Measurements from ENCODE around the gene TRABD.

Gene TRABD

GRCh38 chr22:50174382-50175190, 11.1 kb upstream of the TRABD start:
- no peak for ATAC-seq

DNA sequence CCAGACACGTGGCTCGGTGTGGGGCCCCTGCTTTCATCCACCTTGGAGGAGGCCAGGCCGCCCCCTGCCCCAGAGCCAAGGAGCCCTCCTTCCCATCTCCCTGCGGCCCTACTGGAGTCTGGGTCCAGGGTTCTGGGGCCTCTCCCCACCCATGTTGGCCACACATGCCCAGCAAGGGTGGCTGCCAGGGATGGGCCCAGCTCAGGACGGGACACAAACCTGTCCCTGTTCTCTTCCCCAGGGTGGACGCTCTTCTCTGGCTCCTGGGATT, 10.6 kb upstream of the TRABD start:
- no peak for ATAC-seq

GRCh38 chr22:50175921-50176849, 9.5 kb upstream of the TRABD start:
- no peak for ATAC-seq

- ATAC-seq: no peak
Measured at GRCh38 chr22:50176850-50177536, 8.7 kb upstream of the TRABD start.

- ATAC-seq: no peak
Measured at GRCh38 chr22:50177537-50178470, 7.9 kb upstream of the TRABD start.

- no peak for ATAC-seq
Measured at GRCh38 chr22:50178471-50178864, 7.2 kb upstream of the TRABD start.

DNA sequence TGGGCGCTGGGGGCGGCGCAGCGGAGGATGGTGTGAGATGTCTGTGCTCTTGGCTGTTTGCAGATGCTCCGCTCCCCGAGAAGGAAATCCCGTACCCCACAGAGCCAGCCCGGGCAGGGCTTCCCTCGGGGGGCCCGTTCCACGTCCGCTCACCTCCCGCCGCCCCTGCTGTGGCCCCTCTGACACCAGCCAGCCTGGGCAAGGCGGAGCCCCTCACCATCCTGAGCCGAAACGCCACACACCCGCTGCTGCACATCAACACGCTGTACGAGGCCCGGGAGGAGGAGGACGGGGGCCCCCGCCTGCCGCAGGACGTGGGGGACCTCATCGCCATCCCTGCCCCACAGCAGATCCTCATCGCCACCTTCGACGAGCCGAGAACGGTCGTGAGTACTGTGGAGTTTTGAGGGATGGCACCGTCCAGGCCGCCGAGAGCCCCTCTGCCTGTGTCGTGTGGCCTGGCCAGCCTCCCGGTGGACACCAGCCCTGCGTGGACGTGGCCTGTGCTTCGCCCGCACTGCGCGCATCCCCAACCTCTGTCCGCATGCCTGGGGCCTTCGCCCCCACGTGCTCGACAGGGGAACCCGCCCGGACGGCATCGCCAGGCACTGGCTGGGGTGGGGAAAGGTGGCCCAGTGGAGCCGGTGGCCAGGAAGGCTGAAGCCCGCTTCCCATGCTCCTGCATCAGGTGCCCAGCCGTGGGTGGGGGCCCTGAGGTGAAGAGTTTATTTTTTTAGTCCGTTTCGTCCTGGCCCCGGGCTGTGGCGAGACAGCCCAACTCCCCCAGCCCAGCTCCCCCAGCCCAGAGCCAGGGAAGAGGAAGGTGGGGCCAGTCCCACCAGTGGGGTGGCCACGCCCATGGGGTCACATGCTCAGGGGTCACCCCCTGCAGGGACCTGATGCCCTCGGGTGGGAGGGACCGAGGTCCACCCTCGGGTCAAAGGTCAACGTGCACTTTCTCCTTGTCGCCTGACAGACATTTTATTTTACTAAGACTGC, 6.5 kb upstream of the TRABD start:
- ATAC-seq: no peak

DNA sequence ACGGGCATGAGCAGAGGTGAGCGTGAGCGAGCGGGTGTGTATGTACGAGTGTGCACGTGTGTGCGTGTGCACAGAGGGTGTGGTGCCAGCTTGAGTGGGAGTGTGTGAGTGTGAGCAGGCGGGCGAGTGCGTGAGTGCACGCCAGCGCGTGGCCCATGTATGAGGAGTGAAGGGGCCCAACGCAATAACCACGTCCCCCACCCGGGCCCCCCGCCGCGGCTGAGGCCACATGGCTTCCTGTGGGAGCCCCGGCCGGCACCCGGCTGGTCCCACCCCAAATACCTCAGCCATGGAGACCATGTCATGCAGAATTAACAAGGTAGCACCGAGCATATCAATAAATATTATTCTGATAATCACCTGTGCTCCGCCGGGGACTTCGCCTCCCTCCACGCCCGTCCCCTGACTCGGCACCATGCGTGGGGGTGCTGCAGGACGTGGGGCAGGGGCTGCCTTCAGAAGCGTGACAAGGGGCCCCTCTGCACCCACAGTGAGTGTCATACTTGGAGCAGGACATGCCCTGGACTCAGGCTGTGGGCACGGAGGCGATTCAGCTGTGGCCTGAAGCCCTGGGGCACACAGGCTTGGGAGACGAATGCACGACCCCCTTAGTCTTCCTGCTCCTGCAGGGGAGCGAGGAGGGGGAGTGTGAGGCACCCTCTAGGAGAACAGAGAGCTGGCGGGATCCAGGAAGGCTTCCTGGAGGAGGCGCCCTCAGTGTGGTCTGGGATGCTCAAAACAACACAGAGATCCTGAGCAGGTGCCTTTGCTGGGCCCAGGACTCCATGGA, 5.6 kb upstream of the TRABD start:
- no peak for ATAC-seq

DNA sequence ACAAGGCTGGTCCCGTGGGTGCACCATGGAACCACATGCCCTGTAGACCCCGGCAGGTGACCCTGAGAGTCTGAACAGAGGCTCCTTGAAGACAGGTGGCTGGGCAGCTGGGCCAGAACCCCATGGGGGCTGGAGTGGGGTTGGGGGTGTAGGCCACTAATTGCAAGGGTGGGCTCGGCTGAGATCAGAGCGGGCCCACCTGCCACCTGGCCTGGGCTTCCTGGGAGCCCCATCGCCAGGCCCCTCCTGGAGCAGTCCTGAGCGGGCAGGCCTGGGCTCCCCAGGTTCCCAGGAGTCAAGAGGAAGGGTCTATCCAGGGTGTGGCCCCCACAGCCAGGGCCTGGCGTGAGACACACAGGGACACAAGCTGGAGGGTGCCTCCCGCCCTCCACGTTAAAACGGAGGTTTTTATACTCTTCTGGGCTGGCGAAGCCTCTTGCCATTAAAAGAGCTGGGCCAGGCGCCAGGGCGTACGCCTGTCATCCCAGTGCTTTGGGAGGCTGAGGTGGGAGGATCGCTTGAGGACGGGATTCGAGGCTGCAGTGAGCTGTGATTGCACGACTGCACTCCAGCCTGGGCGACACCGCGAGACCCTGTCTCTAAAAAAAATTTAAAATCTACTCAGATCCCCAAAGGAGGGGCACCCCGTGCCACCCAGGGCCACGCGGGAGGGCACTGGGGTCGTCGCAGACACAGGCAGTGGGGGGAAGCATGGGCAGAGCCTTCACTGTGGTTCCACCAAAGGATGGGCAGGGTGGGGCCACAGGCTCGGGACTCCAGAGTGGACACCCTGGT, 4.8 kb upstream of the TRABD start:
- no peak for ATAC-seq

GRCh38 chr22:50182176-50183081, 3.3 kb upstream of the TRABD start:
- no peak for ATAC-seq

DNA sequence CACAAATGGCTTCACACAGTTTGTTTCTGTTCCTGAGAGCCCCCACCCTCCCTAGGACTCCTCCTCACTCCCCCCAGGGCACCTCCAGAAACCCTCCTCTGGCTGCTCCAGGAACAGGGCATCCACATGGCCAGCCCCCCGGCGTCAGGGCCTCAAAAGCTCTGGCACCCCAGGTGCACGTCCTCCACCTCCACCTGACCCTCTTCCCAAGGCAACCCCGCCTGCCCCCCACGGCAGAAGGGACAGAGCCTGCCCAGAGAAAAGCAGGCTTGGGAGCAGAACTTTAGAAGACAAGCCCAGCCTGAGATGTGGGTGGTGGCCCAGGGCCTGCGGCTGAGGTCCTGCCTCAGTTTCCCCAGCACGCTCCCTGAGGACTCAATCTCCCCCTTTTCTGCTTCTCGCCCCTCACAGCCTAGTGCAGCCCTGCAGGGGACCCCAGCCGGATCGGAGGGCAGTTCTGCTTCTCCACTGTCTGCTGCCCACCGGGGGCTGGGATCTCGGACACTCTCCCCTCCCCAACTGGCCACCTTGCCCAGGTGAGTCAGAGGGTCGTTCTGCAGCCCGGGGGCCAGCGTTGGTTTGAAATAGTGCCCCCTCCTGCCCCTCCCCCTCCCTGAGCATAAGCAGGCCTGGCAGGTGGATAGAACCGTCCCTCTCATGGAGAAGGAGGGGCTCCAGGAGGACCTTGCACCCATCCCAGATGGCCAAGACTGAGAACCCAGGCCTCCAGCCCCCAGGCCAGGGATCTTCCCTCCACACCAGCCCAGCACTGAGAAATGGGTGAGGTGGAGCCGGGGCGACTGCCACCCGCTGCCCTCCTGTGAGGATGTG, 2.4 kb upstream of the TRABD start:
- no peak for ATAC-seq

DNA sequence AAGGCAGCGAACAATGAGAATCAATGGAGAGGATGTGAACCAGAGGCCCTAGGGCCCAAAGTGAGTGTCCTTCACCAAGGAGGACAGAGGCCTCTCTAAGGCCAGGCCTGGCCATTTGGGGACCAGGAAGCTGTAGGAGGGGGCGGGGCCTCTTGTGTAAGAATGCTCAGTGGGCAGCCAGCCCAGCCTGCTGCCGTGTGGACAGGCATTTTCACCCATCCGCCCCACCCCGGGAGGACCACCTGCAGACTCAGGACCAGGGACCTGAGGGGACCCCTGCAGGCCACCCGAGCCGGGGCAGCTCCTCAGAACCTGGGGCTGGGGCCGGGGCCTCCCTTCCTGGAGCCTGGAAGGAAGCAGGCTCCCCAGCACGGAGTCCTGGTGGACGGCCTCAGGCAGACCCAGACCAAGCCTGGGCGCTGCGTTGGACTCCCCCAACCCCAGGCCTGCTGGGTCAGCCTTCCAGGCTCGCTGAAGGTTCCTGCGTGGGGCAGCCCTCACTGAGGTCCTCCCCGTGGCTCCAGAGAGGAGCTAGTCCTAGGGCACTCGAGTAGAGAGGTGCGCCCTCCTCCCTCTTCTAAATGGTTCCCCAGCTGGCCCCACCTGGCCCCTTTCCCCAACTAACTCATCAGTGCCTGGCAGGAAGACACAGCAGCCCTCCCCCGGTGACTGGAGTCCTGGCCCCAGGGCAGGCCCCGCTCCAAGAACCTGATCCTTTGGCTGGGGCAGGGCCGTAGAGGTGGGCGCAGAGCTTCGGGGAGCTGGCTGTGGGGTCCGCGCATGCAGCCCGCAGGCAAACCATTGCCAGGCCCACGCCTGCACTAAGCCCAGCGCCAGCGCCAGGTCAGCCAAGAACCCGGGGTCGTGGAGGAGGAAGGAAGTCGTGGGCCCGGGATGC, 1.5 kb upstream of the TRABD start:
- no peak for ATAC-seq

GRCh38 chr22:50184902-50185374, 775 bp upstream of the TRABD start:
- ATAC-seq: no peak

DNA sequence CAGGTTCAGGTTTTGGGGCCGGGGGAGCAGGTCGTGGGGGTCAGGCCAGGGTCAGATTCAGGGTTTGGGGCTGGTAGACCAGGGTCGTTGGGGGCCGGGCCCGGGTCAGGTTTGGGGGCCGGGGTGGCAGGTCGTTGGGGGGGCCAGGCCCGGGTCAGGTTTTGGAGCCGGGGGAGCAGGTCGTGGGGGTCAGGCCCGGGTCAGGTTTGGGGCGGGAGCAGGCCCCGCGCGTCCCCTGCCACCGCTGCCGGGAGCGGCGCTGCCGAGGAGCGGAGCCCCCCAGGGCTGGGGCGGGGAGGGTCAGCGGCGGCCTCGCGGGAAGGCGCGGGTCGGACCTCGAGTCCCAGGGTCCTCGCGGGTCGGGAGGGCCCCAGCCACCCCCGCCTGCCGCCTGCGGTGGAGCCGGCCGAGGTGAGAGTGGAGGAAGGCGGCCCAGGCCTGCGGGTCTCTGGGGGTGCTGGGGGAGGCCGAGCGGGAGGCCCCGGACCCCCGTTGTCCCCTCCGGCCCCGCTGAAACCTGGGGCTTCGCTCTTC, 535 bp downstream of the TRABD start:
- ATAC-seq: no peak

DNA sequence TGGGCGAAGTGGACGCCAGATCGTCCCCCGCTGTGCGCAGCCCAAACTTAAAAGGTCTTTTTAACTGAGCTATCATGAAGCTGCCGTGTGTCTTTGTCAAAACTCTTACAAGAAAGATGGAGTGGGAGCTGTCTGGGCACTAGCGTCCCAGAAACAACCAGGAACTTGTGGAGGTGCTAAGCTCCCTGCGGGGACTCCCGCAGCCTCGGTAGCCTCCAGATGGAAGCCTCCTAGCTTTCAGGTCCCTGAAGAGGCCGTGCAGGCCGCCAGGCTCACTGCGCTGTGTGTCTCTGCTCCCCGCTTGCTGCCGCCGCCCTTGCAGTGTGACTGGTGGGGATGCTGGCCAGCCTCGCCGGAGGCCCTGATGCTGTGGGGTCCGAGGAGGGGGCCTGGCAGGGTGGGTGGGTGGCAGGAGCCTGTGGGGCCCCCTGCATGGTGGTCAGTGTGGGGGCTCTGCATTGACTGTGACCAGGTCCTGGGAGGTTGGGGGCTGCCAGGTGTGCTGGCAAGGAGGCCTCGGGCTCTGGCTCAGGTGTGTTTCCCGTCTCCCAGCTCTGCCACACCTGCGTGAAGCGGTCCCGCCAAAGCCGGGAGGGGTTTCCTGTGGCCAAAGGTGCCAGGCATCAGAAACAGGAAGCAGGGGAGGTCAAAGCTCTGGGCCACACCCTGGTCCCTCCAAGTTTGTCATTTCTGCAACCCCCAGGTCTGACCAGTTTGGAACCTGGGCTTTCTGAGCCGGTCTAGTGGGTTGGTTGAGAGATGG, 1.2 kb downstream of the TRABD start:
- no peak for ATAC-seq

All from activated CD4-positive, CD25-positive, alpha-beta regulatory T cell treated with anti-CD3 and anti-CD28 coated beads, Interleukin-2, amount 50 U/mL, for 24 hours (primary cell).